ENCODE data around the gene NUDT5.

DNA sequence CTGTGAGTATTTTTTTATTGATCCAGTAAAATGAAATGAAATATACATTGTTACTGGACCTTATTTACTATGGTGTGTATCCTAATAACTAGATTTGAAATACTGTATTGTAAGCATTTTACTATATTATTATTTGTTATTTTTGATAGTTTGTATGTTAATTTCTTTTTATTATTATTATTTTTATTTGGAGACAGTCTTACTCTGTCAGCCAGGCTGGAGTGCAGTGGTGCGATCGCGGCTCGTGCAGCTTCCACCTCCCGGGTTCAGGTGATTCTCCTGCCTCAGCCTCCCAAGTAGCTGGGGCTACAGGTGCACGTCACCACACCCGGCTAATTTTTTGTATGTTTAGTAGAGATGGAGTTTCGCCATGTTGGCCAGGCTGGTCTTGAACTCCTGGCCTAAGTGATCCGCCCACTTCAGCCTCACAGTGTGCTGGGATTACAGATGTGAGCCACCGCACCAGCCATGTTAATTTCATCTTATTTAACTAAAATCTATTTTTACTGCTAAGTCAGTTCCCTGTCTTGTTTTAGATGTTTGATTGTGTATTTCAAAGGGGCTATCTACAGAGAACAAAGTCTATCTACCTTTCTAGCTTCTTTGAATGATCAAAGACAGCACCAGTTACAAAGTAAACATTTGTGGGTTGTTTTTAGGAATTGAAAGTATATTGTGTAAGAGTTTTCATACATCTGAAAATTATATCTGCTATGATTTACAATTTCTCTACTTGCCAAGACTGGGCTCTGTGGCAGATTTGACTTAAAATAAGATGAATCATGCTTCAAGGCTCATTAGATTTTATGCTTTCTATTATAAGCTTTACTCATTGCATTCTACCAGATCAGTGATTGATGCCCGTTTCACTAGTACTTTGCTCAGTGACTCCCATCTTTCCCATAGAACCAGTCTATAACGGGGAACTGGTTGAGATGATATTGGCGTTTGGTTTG lies 41.9 kb upstream of the NUDT5 start:
- no peak for TF ChIP-seq EZH2phosphoT487 (IDR thresholded peaks at IDR 0.05; ENCODE audit: insufficient read depth, low read depth)
- TF ChIP-seq EZH2 (IDR thresholded peaks at IDR 0.05; ENCODE audit: insufficient read depth, poor library complexity, severe bottlenecking) = no peak

Data from GM23248 (cell line).